H1 (cell line): Measurements from ENCODE around the gene APOL4. TPM values are rescaled to one million over a fixed set of nuclear protein-coding genes. Genes with fewer than 3 reads are reported as not detected.

ENCODE experiments used
- CTCF ChIA-PET: fragments of 300-600 bp; sonication (Branson Sonifier 250); formaldehyde crosslinking; loops from one replicate; lab custom pipeline; 2021; ENCODE audit not compliant: partially characterized antibody; lab: Charles Lee
- POLR2A ChIA-PET: fragments of 300-600 bp; sonication (Branson Sonifier 250); formaldehyde crosslinking; loops from one replicate; lab custom pipeline; 2021; ENCODE audit warnings: inconsistent platforms; ENCODE audit not compliant: partially characterized antibody; lab: Charles Lee
- DNase-seq, 2 experiments: peaks; one replicate each; pipeline versions ENCODE4 v3.0.0 to v3.0.0-alpha.2; 2010 to 2022; ENCODE audit warnings: low spot score in 2 of 2, low read depth in 1 of 2, mixed read lengths in 1 of 2
- FAIRE-seq: peaks from 2 replicates; lab custom pipeline; 2011; peaks lifted over from hg19 to GRCh38; lab: Jason Lieb, UNC
- H2AFZ ChIP-seq: 2 replicates; pipeline ENCODE4 v1.8.1; 2012; ENCODE audit warnings: low read length, inconsistent platforms
- H2AK5ac ChIP-seq: 2 replicates; pipeline ENCODE4 v1.6.1; 2013; ENCODE audit warnings: low read depth, low read length
- H2BK120ac ChIP-seq: replicated peaks from 2 replicates; pipeline ENCODE3; 2013; ENCODE audit warnings: low read depth, low read length, inconsistent platforms
- H2BK12ac ChIP-seq: 2 replicates; pipeline ENCODE4 v1.6.1; 2013; ENCODE audit warnings: low read depth, low read length
- H2BK15ac ChIP-seq: 2 replicates; pipeline ENCODE4 v1.6.1; 2013; ENCODE audit warnings: low read length
- H2BK20ac ChIP-seq: 2 replicates; pipeline ENCODE4 v1.6.1; 2013; ENCODE audit warnings: low read length
- H2BK5ac ChIP-seq: 2 replicates; pipeline ENCODE4 v1.6.1; 2013; ENCODE audit warnings: low read depth, low read length
- H3K14ac ChIP-seq: 2 replicates; pipeline ENCODE4 v1.6.1; 2013; ENCODE audit warnings: inconsistent platforms; ENCODE audit not compliant: insufficient read length
- H3K18ac ChIP-seq: 2 replicates; pipeline ENCODE4 v1.6.1; 2013; ENCODE audit warnings: low read length; ENCODE audit errors: extremely low read depth
- H3K23ac ChIP-seq: 2 replicates; pipeline ENCODE4 v1.6.1; 2013; ENCODE audit warnings: inconsistent platforms; ENCODE audit not compliant: insufficient read length
- H3K23me2 ChIP-seq: 2 replicates; pipeline ENCODE4 v1.6.1; 2013; ENCODE audit warnings: low read depth, low read length
- H3K27ac ChIP-seq: 2 replicates; pipeline ENCODE4 v1.6.1; 2011; ENCODE audit warnings: low read depth, low read length, inconsistent platforms
- H3K27me3 ChIP-seq, 4 experiments: replicated peaks in 1 of 4; 1 replicate in 1 of 4; 2 replicates in 3 of 4; pipeline versions ENCODE4 v1.6.1 to v1.8.1; 2011 to 2013; ENCODE audit warnings: low read length in 3 of 4, mild to moderate bottlenecking in 3 of 4, inconsistent platforms in 2 of 4, mixed read lengths in 2 of 4, moderate library complexity in 1 of 4; ENCODE audit not compliant: control insufficient read depth in 3 of 4, insufficient read depth in 3 of 4; ENCODE audit errors: extremely low read depth in 1 of 4
- H3K36me3 ChIP-seq, 4 experiments: 2 replicates each; pipeline versions ENCODE4 v1.6.1 to v1.8.1; 2011 to 2013; ENCODE audit warnings: mild to moderate bottlenecking in 4 of 4, low read length in 3 of 4, moderate library complexity in 2 of 4, control low read depth in 1 of 4, inconsistent platforms in 1 of 4; ENCODE audit not compliant: insufficient read depth in 4 of 4, control insufficient read depth in 2 of 4
- H3K4ac ChIP-seq: replicated peaks from 2 replicates; pipeline ENCODE3; 2013; ENCODE audit warnings: low read length, low read depth, mixed read lengths, inconsistent platforms; ENCODE audit not compliant: insufficient read length
- H3K4me1 ChIP-seq, 4 experiments: replicated peaks in 1 of 4; 1 replicate in 1 of 4; 2 replicates in 3 of 4; pipeline versions ENCODE4 v1.6.1 to v1.8.1; 2011 to 2013; ENCODE audit warnings: low read length in 3 of 4, inconsistent platforms in 2 of 4, mixed read lengths in 1 of 4; ENCODE audit not compliant: insufficient read depth in 4 of 4, control insufficient read depth in 3 of 4
- H3K4me2 ChIP-seq, 2 experiments: 2 replicates each; pipeline versions ENCODE4 v1.6.1 to v1.8.1; 2011 to 2013; ENCODE audit warnings: low read depth in 2 of 2, low read length in 2 of 2, control low read depth in 1 of 2, inconsistent platforms in 1 of 2, mild to moderate bottlenecking in 1 of 2; ENCODE audit not compliant: insufficient read depth in 1 of 2
- H3K4me3 ChIP-seq, 4 experiments: fragments of 200-600, 300-600 bp in 1 of 4; sonication (generic), shearing (Covaris generic), sonication (Bioruptor Twin) in 1 of 4; 2 replicates each; pipeline versions ENCODE4 v1.5.1 to v1.8.1; 2011 to 2016; ENCODE audit warnings: low read length in 4 of 4, low read depth in 3 of 4, control low read depth in 2 of 4, inconsistent platforms in 2 of 4, mild to moderate bottlenecking in 2 of 4, mixed read lengths in 1 of 4, moderate library complexity in 1 of 4; ENCODE audit not compliant: insufficient read depth in 2 of 4; ENCODE audit errors: extremely low read depth in 1 of 4
- H3K56ac ChIP-seq: replicated peaks from 2 replicates; pipeline ENCODE3; 2013; ENCODE audit warnings: low read depth, mild to moderate bottlenecking, mixed read lengths, low read length, inconsistent platforms; ENCODE audit not compliant: insufficient read length
- H3K79me1 ChIP-seq: 2 replicates; pipeline ENCODE4 v1.6.1; 2013; ENCODE audit warnings: low read depth, low read length, control low read depth
- H3K79me2 ChIP-seq, 2 experiments: 2 replicates each; pipeline versions ENCODE4 v1.6.1 to v1.8.1; 2012 to 2013; ENCODE audit warnings: low read length in 2 of 2, mild to moderate bottlenecking in 2 of 2, inconsistent platforms in 1 of 2; ENCODE audit not compliant: insufficient read depth in 2 of 2, control insufficient read depth in 1 of 2
- H3K9ac ChIP-seq, 4 experiments: replicated peaks in 1 of 4; 1 replicate in 1 of 4; 2 replicates in 3 of 4; pipeline versions ENCODE4 v1.6.1 to v1.8.1; 2011 to 2013; ENCODE audit warnings: low read depth in 3 of 4, low read length in 3 of 4, control low read depth in 2 of 4, mild to moderate bottlenecking in 2 of 4, moderate library complexity in 2 of 4, inconsistent platforms in 1 of 4; ENCODE audit errors: extremely low read depth in 1 of 4
- H3K9me3 ChIP-seq, 2 experiments: 2 replicates each; pipeline versions ENCODE4 v1.6.1 to v1.8.1; 2012 to 2013; ENCODE audit warnings: mild to moderate bottlenecking in 2 of 2, moderate library complexity in 2 of 2, control low read depth in 1 of 2, inconsistent platforms in 1 of 2, low read depth in 1 of 2, low read length in 1 of 2, mixed read lengths in 1 of 2; ENCODE audit not compliant: insufficient read depth in 2 of 2
- H4K20me1 ChIP-seq, 2 experiments: replicated peaks in 1 of 2; 2 replicates each; pipeline versions ENCODE3 to v1.8.1; 2011 to 2013; ENCODE audit warnings: inconsistent platforms in 2 of 2, low read length in 2 of 2, mild to moderate bottlenecking in 1 of 2; ENCODE audit not compliant: insufficient read depth in 2 of 2, control insufficient read depth in 1 of 2
- H4K5ac ChIP-seq: 2 replicates; pipeline ENCODE4 v1.6.1; 2013; ENCODE audit warnings: low read length, low read depth, mixed read lengths, inconsistent platforms; ENCODE audit not compliant: insufficient read length
- H4K8ac ChIP-seq: 2 replicates; pipeline ENCODE4 v1.8.0; 2013; ENCODE audit warnings: mild to moderate bottlenecking, moderate library complexity, low read length, inconsistent platforms; ENCODE audit not compliant: insufficient read depth; ENCODE audit errors: extremely low read depth
- H4K91ac ChIP-seq: replicated peaks from 2 replicates; pipeline ENCODE3; 2013; ENCODE audit warnings: low read length, mixed read lengths, inconsistent platforms; ENCODE audit not compliant: insufficient read length
- ASH2L ChIP-seq: fragments of 200-600, 300-600 bp; sonication (generic); IDR thresholded peaks from one replicate; pipeline ENCODE4 v1.7.1; 2017; ENCODE audit warnings: low read length
- ATF2 ChIP-seq: IDR thresholded peaks from 2 replicates; pipeline ENCODE4 v1.6.1; 2012; ENCODE audit warnings: low read length, inconsistent platforms
- ATF3 ChIP-seq: IDR thresholded peaks from 2 replicates; pipeline ENCODE4 v1.6.1; 2011; ENCODE audit warnings: low read depth, mild to moderate bottlenecking, low read length; ENCODE audit not compliant: insufficient read depth
- BACH1 ChIP-seq: IDR thresholded peaks from 2 replicates; pipeline ENCODE4 v1.6.1; 2012; ENCODE audit warnings: low read length, improper control_type of control experiment
- CBX5 ChIP-seq: fragments of 300-800, 300-1000 bp; sonication (generic); IDR thresholded peaks from 2 replicates; pipeline ENCODE4 v1.7.1; 2016; ENCODE audit warnings: antibody characterized with exemption, low read length, low read depth
- CHD1 ChIP-seq: IDR thresholded peaks from 2 replicates; pipeline ENCODE4 v1.6.1; 2012; ENCODE audit warnings: low read depth, low read length, improper control_type of control experiment
- GTF2F1 ChIP-seq: IDR thresholded peaks from 2 replicates; pipeline ENCODE4 v1.6.1; 2012; ENCODE audit warnings: low read depth, low read length, improper control_type of control experiment, borderline replicate concordance
- HDAC6 ChIP-seq: IDR thresholded peaks from one replicate; pipeline ENCODE4 v1.7.1; 2012; ENCODE audit warnings: low read depth, mild to moderate bottlenecking, inconsistent platforms, low read length, moderate library complexity
- KDM1A ChIP-seq: fragments of 200-600, 300-600 bp; sonication (generic); IDR thresholded peaks from 2 replicates; pipeline ENCODE4 v1.7.1; 2016; ENCODE audit warnings: mild to moderate bottlenecking, low read length, borderline replicate concordance
- SUZ12 ChIP-seq: fragments of 200-600 bp; sonication (generic); IDR thresholded peaks from 2 replicates; pipeline ENCODE4 v1.6.1; 2012; ENCODE audit warnings: mild to moderate bottlenecking, inconsistent platforms, low read length, moderate library complexity, mixed read lengths
- TAF7 ChIP-seq: optimal IDR thresholded peaks from 2 replicates; pipeline ENCODE3; 2011; ENCODE audit warnings: low read depth, mild to moderate bottlenecking, inconsistent platforms, low read length, moderate library complexity, borderline replicate concordance
- YY1 ChIP-seq: IDR thresholded peaks from 2 replicates; pipeline ENCODE4 v1.6.1; 2011; ENCODE audit warnings: low read depth, mild to moderate bottlenecking, low read length
- WGBS, 2 experiments: shearing (Covaris generic) in 1 of 2; methylation state at CpG; one replicate each; pipeline versions ENCODE4 v1.1.6 to v1.1.7; 2013 to 2015; ENCODE audit warnings: low lambda C conversion rate in 2 of 2, mixed read lengths in 2 of 2, inconsistent platforms in 1 of 2, low coverage in 1 of 2, missing lambda C conversion rate in 1 of 2; ENCODE audit not compliant: insufficient replicate concordance in 2 of 2, insufficient coverage in 1 of 2, insufficient read length in 1 of 2; ENCODE audit errors: extremely low coverage in 1 of 2, missing lambda C conversion rate in 1 of 2; 5-methylcytosine and 5-hydroxymethylcytosine counted together
- polyA plus RNA-seq, 7 experiments: library from polyadenylated mRNA; depleted of rRNA in 3 of 7; stranded (reverse) in 5 of 7; unstranded in 2 of 7; fragments of >200 nt in 5 of 7; fragments of 200-250 nt in 2 of 7; gene quantifications; 1 replicate in 5 of 7; 2 replicates in 1 of 7; 4 replicates in 1 of 7; pipeline versions ENCODE4 v1.2.1 to v1.2.3, GENCODE V29; 2011 to 2013; ENCODE audit warnings: missing spikeins in 2 of 7, mixed read lengths in 2 of 7
- total RNA-seq: library from RNA; stranded (reverse); fragmentation: NEBNext Ultra II Directional; extraction: Animal tissue kit (Norgen Biotek cat#: 25700); gene quantifications from 2 replicates; pipeline ENCODE4 v1.2.1, GENCODE V29; 2021

The APOL4 gene
- total and polyA plus RNA-seq, 2 of the 8 experiments (the other 6 are each of a cell fraction or from before 2014, with no cell fraction given), result 0.02 TPM; not detected in 1

- Histone ChIP-seq H3K18ac (no peak overlapping the region), H3K4ac (no peak overlapping the region), H3K79me1 (no peaks in the 10 kb centered on the region), H2AK5ac (no peak overlapping the region), H2BK5ac (no peak overlapping the region), H3K27ac (no peak overlapping the region), H2AFZ (no peak overlapping the region), H4K5ac (no peak overlapping the region), H3K56ac (no peak overlapping the region), H4K8ac (no peak overlapping the region), H3K9me3 (no peaks in the 10 kb centered on the region), H2BK120ac (no peak overlapping the region), H2BK12ac (no peak overlapping the region), H3K4me3 (no peak overlapping the region), H2BK20ac (no peak overlapping the region), H3K79me2 (no peaks in the 10 kb centered on the region), H3K4me2 (no peak overlapping the region), H4K20me1 (no peaks in the 10 kb centered on the region), H3K4me1 (peaks cover 0 to 3% (median 0%) of the 10 kb centered on the region in 4 experiments; a peak in 1 of 7 replicates), H3K23ac (no peak overlapping the region), H3K36me3 (no peaks in the 10 kb centered on the region), H3K23me2 (no peaks in the 10 kb centered on the region), H4K91ac (no peak overlapping the region), H3K14ac (no peak overlapping the region), H3K9ac (no peak overlapping the region), H2BK15ac (no peak overlapping the region), H3K27me3 (peaks cover 0 to 2% (median 0%) of the 10 kb centered on the region in 4 experiments; a peak in 3 of 7 replicates)
- WGBS, 2 experiments, result 63% methylated on average over 1 of the region's 2 CpGs; no CpG with 5 or more reads in 1 of the 2 experiments
- POLR2A ChIA-PET, result interaction anchor here (0.6 kb wide), 1 partner anchor 169 kb away, joined by 4 read pairs; no protein-coding TSS in a partner anchor
- no peak for TF ChIP-seq ATF3
- TF ChIP-seq HDAC6, result no peak
- no peak for TF ChIP-seq ATF2
- TF ChIP-seq TAF7, result no peak
- no peak for TF ChIP-seq CHD1
- TF ChIP-seq SUZ12, result no peak
- TF ChIP-seq BACH1, result no peak
- TF ChIP-seq CBX5, result no peak
- TF ChIP-seq KDM1A, result no peak
- TF ChIP-seq GTF2F1, result no peak
- TF ChIP-seq YY1, result no peak
- TF ChIP-seq ASH2L, result no peak
- DNase-seq (no peak), FAIRE-seq (no peak)
- CTCF ChIA-PET, result interaction anchor here (1.0 to 2.4 kb wide), 9 partner anchors 11 to 43 kb away, joined by 3 to 13 read pairs (median 5); no protein-coding TSS in a partner anchor
These were observed 14.4 kb upstream of the APOL4 start for GRCh38 chr22:36215981-36216380.
